Upper lobe of left lung (tissue), 6 donors: ENCODE measurements around the gene MALSU1. TPM values are rescaled to one million over a fixed set of nuclear protein-coding genes. Genes with fewer than 3 reads are reported as not detected.

Experiments used
- ATAC-seq, 2 donors: fragments of 200-7000 bp; cut with Tn5 transposase; one replicate each; pipeline ENCODE4 v1.9.1; 2022; ENCODE audit warnings: mild to moderate bottlenecking in 2 of 2, moderate library complexity in 2 of 2; ENCODE audit not compliant: low FRiP score in 2 of 2
- DNase-seq, 2 donors: peaks; one replicate each; pipeline ENCODE4 v3.0.0-alpha.2; 2019 to 2020
- H3K27ac ChIP-seq, 4 donors: fragments of 200-600 bp; sonication (generic); one replicate each; pipeline ENCODE4 v1.5.1; 2016 to 2019
- H3K27me3 ChIP-seq, 4 donors: fragments of 200-600 bp; sonication (generic); one replicate each; pipeline ENCODE4 v1.5.1; 2017 to 2019
- H3K36me3 ChIP-seq, 4 donors: fragments of 200-600 bp; sonication (generic); one replicate each; pipeline ENCODE4 v1.5.1; 2016 to 2019
- H3K4me1 ChIP-seq, 4 donors: fragments of 200-600 bp; sonication (generic); one replicate each; pipeline ENCODE4 v1.5.1; 2018 to 2019
- H3K4me3 ChIP-seq, 4 donors: fragments of 200-600 bp; sonication (generic); one replicate each; pipeline ENCODE4 v1.5.1; 2017 to 2019; ENCODE audit warnings: mild to moderate bottlenecking in 2 of 4, moderate library complexity in 1 of 4
- H3K9me3 ChIP-seq, 4 donors: fragments of 200-600 bp; sonication (generic); one replicate each; pipeline ENCODE4 v1.5.1; 2018 to 2019
- EP300 ChIP-seq, 4 donors: sonication (generic); formaldehyde crosslinking; IDR thresholded peaks; one replicate each; pipeline ENCODE4 v1.5.1; 2017; ENCODE audit warnings: antibody characterized with exemption in 4 of 4, control low read depth in 2 of 4
- POLR2A ChIP-seq, 4 donors: fragments of 450-650 bp; IDR thresholded peaks; one replicate each; pipeline ENCODE4 v1.5.1; 2016 to 2017; ENCODE audit warnings: antibody characterized with exemption in 4 of 4, mild to moderate bottlenecking in 2 of 4
- POLR2AphosphoS5 ChIP-seq, 2 donors: sonication (generic); formaldehyde crosslinking; IDR thresholded peaks; one replicate each; pipeline ENCODE4 v1.5.1; 2017; ENCODE audit warnings: antibody characterized with exemption in 2 of 2
- WGBS, 2 donors: methylation state at CpG; one replicate each; pipeline ENCODE4 v1.1.5; 2017 to 2018; 5-methylcytosine and 5-hydroxymethylcytosine counted together
- total RNA-seq, 6 donors: library from RNA; depleted of rRNA in 4 of 6; stranded (reverse); fragments of >200 nt in 4 of 6; gene quantifications; one replicate each; pipeline versions ENCODE4 v1.1.0 to v1.2.1, GENCODE V29; 2016 to 2021
- TF ChIP-seq, protein P1 (sequence below), 6 experiments: fragments of 450-650 bp in 4 of 6; fragments of 200-600 bp in 2 of 6; sonication (generic) in 2 of 6; IDR thresholded peaks; one replicate each; pipeline ENCODE4 v1.5.1; 2016 to 2019; ENCODE audit warnings: antibody characterized with exemption in 6 of 6
- donor health status: DM: no; HTN: no; CAD: no; lungs with moderate emphysema.
- donor health status: DM: no; HTN: yes; CAD: no; lungs with severe emphysema.

MALSU1 gene
- total RNA-seq, 6 donors from 2014 or later: 30.5 to 63.2 (median 44.6) TPM

DNA sequence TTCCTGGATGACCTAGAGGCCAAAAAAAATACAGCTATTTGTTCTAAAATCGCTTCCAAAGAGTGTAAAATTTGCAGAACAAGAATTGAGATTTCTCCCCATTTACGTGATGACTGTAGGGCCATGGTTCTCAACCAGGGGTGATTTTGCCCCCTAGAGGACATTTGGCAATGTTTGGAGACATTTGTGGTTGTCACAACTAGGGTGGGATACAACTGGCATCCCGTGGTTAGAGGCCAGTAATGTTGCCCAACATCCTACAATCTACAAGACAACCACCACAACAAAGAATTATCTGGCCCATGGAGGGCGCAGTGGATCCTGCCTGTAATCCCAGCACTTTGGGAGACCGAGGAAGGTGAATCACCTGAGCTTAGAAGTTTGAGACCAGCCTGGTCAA, 22.8 kb upstream of the MALSU1 start:
- ATAC-seq: no peak
- H3K27me3 ChIP-seq: no peaks in the 10 kb centered on the region
- WGBS, 2 donors: 65 to 84% methylated on average over 4 to 5 of the region's 5 CpGs
- peaks cover 0 to 6% (median 3%) of the 10 kb centered on the region in 4 donors for H3K4me1 ChIP-seq
- no peak for DNase-seq
- H3K36me3 ChIP-seq: no peaks in the 10 kb centered on the region
- no peak overlapping the region for H3K4me3 ChIP-seq
- no peak for TF ChIP-seq POLR2AphosphoS5 (IDR thresholded peaks at IDR 0.05)
- no peak for TF ChIP-seq EP300 (IDR thresholded peaks at IDR 0.05)
- TF ChIP-seq POLR2A (IDR thresholded peaks at IDR 0.05): no peak
- TF ChIP-seq, protein P1, sequence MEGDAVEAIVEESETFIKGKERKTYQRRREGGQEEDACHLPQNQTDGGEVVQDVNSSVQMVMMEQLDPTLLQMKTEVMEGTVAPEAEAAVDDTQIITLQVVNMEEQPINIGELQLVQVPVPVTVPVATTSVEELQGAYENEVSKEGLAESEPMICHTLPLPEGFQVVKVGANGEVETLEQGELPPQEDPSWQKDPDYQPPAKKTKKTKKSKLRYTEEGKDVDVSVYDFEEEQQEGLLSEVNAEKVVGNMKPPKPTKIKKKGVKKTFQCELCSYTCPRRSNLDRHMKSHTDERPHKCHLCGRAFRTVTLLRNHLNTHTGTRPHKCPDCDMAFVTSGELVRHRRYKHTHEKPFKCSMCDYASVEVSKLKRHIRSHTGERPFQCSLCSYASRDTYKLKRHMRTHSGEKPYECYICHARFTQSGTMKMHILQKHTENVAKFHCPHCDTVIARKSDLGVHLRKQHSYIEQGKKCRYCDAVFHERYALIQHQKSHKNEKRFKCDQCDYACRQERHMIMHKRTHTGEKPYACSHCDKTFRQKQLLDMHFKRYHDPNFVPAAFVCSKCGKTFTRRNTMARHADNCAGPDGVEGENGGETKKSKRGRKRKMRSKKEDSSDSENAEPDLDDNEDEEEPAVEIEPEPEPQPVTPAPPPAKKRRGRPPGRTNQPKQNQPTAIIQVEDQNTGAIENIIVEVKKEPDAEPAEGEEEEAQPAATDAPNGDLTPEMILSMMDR (IDR thresholded peaks at IDR 0.05): no peak
- H3K27ac ChIP-seq: no peak overlapping the region
- H3K9me3 ChIP-seq: no peaks in the 10 kb centered on the region

DNA sequence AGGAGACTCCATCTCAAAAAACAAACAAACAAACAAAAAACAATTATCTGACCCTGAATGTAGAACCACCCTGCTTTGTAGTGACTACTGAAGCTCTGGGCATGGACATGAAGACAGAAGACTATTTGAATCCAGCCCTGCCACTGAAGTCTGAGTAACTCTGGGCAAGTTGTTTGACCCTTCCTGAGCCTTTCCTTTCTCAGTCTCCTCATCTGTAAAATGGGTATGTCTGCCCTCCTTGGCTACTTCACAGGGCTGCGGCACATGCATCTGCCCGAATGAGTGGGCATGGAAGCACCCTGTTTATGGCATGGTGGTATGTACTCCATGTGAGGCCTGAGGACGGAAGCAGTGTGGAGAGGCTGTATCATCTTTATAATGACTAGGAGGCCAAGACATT, 22.2 kb upstream of the MALSU1 start:
- Histone ChIP-seq H3K4me1 (peaks cover 0 to 6% (median 3%) of the 10 kb centered on the region in 4 donors), H3K36me3 (no peaks in the 10 kb centered on the region)

DNA sequence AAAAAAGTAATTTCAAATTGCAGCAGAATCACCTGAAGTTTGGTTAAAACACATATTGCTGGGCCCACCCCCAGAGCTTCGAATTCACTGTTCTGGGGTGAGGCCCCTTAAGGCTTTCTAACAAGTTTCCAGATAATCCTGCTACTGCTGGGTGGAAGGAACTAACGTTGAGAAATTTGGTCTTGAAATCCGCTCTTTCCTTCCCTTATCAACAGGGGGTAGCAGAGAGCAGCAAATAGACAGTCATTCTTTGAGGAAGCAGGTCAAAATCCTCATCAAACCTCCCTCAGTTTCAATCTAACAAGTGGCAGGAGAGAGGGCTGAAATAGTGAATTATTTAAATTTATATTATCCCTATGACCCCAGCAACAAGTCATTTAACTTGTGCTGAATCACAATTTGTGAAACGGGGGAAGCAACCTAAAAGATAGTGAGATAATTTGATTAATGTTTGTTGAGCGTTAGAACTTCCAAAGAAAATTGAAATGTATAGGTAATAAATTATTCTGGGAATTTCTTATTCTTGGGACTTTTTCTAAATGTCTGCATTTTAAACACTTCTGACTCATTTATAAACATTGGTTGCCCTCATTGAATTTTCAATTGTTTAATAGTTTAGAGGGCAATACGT, 21.7 kb upstream of the MALSU1 start:
- Histone ChIP-seq H3K4me3 (no peak overlapping the region), H3K36me3 (no peaks in the 10 kb centered on the region), H3K27ac (no peak overlapping the region), H3K27me3 (no peaks in the 10 kb centered on the region), H3K9me3 (no peaks in the 10 kb centered on the region), H3K4me1 (peaks cover 0 to 6% (median 3%) of the 10 kb centered on the region in 4 donors)
- TF ChIP-seq, protein P1 (IDR thresholded peaks at IDR 0.05): peak; percentile 48 to 74 (median 68)
- TF ChIP-seq EP300 (IDR thresholded peaks at IDR 0.05) (no peak), POLR2AphosphoS5 (IDR thresholded peaks at IDR 0.05) (no peak)
- ATAC-seq (peak; percentile 68 to 78), DNase-seq (no peak)
- WGBS, 2 donors: 32 to 35% methylated on average over 6 of the region's 6 CpGs

More for the DNA sequence above, 22.2 kb upstream of the MALSU1 start:
- no peaks in the 10 kb centered on the region for H3K27me3 ChIP-seq
- TF ChIP-seq, protein P1 (IDR thresholded peaks at IDR 0.05): no peak
- TF ChIP-seq POLR2A (IDR thresholded peaks at IDR 0.05) (no peak), POLR2AphosphoS5 (IDR thresholded peaks at IDR 0.05) (no peak), EP300 (IDR thresholded peaks at IDR 0.05) (no peak)
- no peaks in the 10 kb centered on the region for H3K9me3 ChIP-seq
- H3K27ac ChIP-seq: no peak overlapping the region
- H3K4me3 ChIP-seq: no peak overlapping the region
- DNase-seq: no peak
- ATAC-seq: no peak
- 84 to 92% methylated on average over 3 of the region's 3 CpGs for WGBS, 2 donors

DNA sequence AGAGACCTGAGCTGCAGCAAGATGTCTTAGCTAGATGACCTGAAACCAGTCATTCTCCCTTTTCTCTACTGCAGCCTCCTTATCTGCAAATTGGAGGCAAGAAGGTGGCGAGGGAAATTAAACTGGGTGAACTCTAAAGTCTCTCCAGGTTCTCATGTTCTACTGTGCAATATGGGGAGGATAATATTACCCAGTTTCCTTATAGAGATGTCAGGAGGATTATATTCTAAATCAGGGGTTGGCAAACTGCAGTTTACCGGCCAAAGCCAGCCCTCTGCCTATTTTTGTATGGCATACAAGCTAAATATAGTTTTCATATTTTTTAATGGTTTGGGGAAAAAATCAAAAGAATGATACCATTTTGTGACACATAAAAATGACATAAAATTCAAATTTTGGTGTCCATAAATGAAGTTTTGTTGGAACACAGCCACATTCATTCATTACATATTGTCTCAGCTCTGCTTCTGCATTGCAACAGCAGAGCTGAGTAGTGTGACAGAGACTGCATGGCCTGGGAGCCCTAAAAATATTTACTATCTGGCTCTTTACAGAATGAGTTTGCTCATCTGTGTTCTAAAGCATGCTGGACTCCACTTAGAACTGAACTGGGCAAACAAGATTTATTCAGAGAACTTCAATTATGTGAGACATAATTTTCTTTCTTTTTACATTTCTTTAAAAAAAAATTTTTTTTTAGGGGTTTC, 19.2 kb upstream of the MALSU1 start:
- H3K9me3 ChIP-seq: no peaks in the 10 kb centered on the region
- no peaks in the 10 kb centered on the region for H3K4me1 ChIP-seq
- WGBS, 2 donors: 96 to 100% methylated on average over 2 of the region's 2 CpGs
- ATAC-seq: no peak
- no peak overlapping the region for H3K4me3 ChIP-seq
- TF ChIP-seq POLR2AphosphoS5 (IDR thresholded peaks at IDR 0.05) (no peak), EP300 (IDR thresholded peaks at IDR 0.05) (no peak), POLR2A (IDR thresholded peaks at IDR 0.05) (no peak)
- TF ChIP-seq, protein P1 (IDR thresholded peaks at IDR 0.05): no peak
- H3K27ac ChIP-seq: no peak overlapping the region
- H3K27me3 ChIP-seq: no peaks in the 10 kb centered on the region
- H3K36me3 ChIP-seq: no peaks in the 10 kb centered on the region
- DNase-seq: no peak
